ENCODE results near the gene APBA3.

APBA3 gene

GRCh38 chr19:3701200-3701599 lies 60.3 kb downstream of the APBA3 start:
- no peak for DNase-seq (ENCODE audit: low read depth)
- TF ChIP-seq CTCF (IDR thresholded peaks at IDR 0.05; ENCODE audit: insufficient read depth, low read depth, low read length, missing control alignments): no peak
- H3K4me3 ChIP-seq (ENCODE audit: low read depth, low read length): no peak overlapping the region
